Neural progenitor cell (in vitro differentiated cells): ENCODE measurements around the gene CLEC4F. TPM values are rescaled to one million over a fixed set of nuclear protein-coding genes. Genes with fewer than 3 reads are reported as not detected.

ENCODE experiments used
- DNase-seq: peaks from one replicate; pipeline ENCODE4 v3.0.0-alpha.2; 2016; ENCODE audit warnings: low spot score
- H2AFZ ChIP-seq: fragments of 200-600 bp; sonication (generic); replicated peaks from 2 replicates; pipeline ENCODE4 v1.6.1; 2016; ENCODE audit warnings: antibody characterized with exemption
- H3F3A ChIP-seq: fragments of 200-600 bp; sonication (generic); 2 replicates; pipeline ENCODE4 v1.6.1; 2016; ENCODE audit warnings: antibody characterized with exemption, low read depth
- H3K27ac ChIP-seq: fragments of 200-600 bp; sonication (generic); 2 replicates; pipeline ENCODE4 v1.5.1; 2016; ENCODE audit warnings: mild to moderate bottlenecking
- H3K27me3 ChIP-seq: fragments of 200-600 bp; sonication (generic); 2 replicates; pipeline ENCODE4 v1.6.1; 2016; ENCODE audit warnings: mild to moderate bottlenecking, moderate library complexity
- H3K36me3 ChIP-seq: fragments of 200-600 bp; sonication (generic); 2 replicates; pipeline ENCODE4 v1.5.1; 2016
- H3K4me1 ChIP-seq: fragments of 200-600 bp; sonication (generic); 2 replicates; pipeline ENCODE4 v1.6.1; 2016; ENCODE audit warnings: mixed run types
- H3K4me2 ChIP-seq: fragments of 200-600 bp; sonication (generic); 2 replicates; pipeline ENCODE4 v1.6.1; 2016
- H3K4me3 ChIP-seq: fragments of 200-600 bp; sonication (generic); 2 replicates; pipeline ENCODE4 v1.5.1; 2016
- H3K79me2 ChIP-seq: fragments of 200-600 bp; sonication (generic); 2 replicates; pipeline ENCODE4 v1.6.1; 2016; ENCODE audit warnings: low read depth
- H3K9ac ChIP-seq: fragments of 200-600 bp; sonication (generic); 2 replicates; pipeline ENCODE4 v1.6.1; 2016
- H3K9me3 ChIP-seq: fragments of 200-600 bp; sonication (generic); 2 replicates; pipeline ENCODE4 v1.5.1; 2016; ENCODE audit warnings: low read depth
- H4K20me1 ChIP-seq: fragments of 200-600 bp; sonication (generic); 2 replicates; pipeline ENCODE4 v1.6.1; 2016; ENCODE audit warnings: low read depth
- H3K27ac Mint-ChIP-seq: 3 replicates; pipeline ENCODE4 v1.8.0; 2021; ENCODE audit warnings: mixed read lengths
- H3K27me3 Mint-ChIP-seq: 2 replicates; pipeline ENCODE4 v1.8.0; 2022; ENCODE audit warnings: low read depth, mild to moderate bottlenecking, inconsistent platforms, moderate library complexity, mixed read lengths; ENCODE audit not compliant: insufficient read depth
- H3K36me3 Mint-ChIP-seq: 3 replicates; pipeline ENCODE4 v1.8.0; 2021; ENCODE audit warnings: mixed read lengths
- H3K4me1 Mint-ChIP-seq: 3 replicates; pipeline ENCODE4 v1.8.0; 2021; ENCODE audit warnings: mixed read lengths
- H3K4me3 Mint-ChIP-seq: 3 replicates; pipeline ENCODE4 v1.8.0; 2021; ENCODE audit warnings: mild to moderate bottlenecking, moderate library complexity, mixed read lengths
- H3K9me3 Mint-ChIP-seq: 3 replicates; pipeline ENCODE4 v1.8.0; 2020; ENCODE audit warnings: mixed read lengths
- EZH2 ChIP-seq: fragments of 200-600 bp; sonication (generic); IDR thresholded peaks from 2 replicates; pipeline ENCODE4 v1.6.1; 2017; ENCODE audit warnings: antibody characterized with exemption, mild to moderate bottlenecking, moderate library complexity
- EZH2phosphoT487 ChIP-seq: fragments of 200-600 bp; sonication (generic); IDR thresholded peaks from 2 replicates; pipeline ENCODE4 v1.6.1; 2017; ENCODE audit warnings: antibody characterized with exemption
- small RNA-seq: library from RNA; depleted of rRNA; stranded (forward); fragments of <200 nt; gene quantifications from one replicate; pipeline ENCODE3, GENCODE V24; 2015
- total RNA-seq: library from RNA; depleted of rRNA; stranded (reverse); fragments of >200 nt; gene quantifications from 2 replicates; pipeline ENCODE4 v1.2.3, GENCODE V29; 2015; ENCODE audit warnings: low replicate concordance
- TF ChIP-seq, protein P1 (sequence below): fragments of 200-600 bp; sonication (generic); IDR thresholded peaks from 2 replicates; pipeline ENCODE4 v1.5.1; 2017; ENCODE audit warnings: antibody characterized with exemption, mild to moderate bottlenecking

The CLEC4F gene
- total RNA-seq, 1 donor from 2014 or later = not detected

DNA sequence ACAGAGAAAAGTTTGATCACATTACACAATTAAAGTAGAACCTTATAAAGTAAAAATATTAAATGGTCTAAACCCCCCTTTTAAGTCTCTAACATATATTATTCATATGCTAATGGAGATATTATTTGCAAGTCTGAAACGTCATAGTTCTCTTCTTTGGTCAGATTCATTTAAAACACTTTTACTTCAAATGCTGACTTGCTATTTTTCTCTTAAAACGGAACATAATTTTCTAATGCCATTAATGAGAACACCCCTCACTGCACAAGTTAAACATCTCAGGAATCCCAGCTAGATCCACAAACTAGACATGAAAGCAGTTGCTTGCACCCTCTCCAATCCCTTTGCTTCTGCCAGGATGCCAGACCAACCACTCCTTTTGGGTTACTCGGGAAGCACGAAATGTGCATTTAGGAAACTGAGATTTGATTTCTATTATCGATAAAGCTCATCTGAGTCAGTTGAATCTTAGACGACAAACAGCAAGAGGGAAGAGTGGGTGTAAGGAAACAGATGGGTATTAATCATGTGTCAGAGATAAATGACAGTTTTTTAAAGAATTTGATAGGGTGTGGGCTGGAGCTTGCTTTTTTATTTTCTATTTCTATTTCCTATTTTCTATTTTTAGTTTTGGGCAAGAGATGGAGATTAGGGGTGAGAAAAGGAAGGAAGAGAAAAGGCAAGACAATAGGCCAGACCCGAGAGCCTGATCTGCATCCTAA lies 53.9 kb downstream of the CLEC4F start:
- Mint-ChIP-seq H3K4me1 (peaks cover 22% of the 10 kb centered on the region), H3K36me3 (no peaks in the 10 kb centered on the region), H3K27me3 (peaks cover 2% of the 10 kb centered on the region), H3K4me3 (peak overlapping the region; percentile 88), H3K27ac (peak overlapping the region; percentile 29), H3K9me3 (no peaks in the 10 kb centered on the region)
- H3K9ac ChIP-seq = peak overlapping the region; percentile 33
- H3K27ac ChIP-seq = no peak overlapping the region
- no peaks in the 10 kb centered on the region for H3K9me3 ChIP-seq
- no peak for TF ChIP-seq EZH2phosphoT487
- TF ChIP-seq, protein P1, sequence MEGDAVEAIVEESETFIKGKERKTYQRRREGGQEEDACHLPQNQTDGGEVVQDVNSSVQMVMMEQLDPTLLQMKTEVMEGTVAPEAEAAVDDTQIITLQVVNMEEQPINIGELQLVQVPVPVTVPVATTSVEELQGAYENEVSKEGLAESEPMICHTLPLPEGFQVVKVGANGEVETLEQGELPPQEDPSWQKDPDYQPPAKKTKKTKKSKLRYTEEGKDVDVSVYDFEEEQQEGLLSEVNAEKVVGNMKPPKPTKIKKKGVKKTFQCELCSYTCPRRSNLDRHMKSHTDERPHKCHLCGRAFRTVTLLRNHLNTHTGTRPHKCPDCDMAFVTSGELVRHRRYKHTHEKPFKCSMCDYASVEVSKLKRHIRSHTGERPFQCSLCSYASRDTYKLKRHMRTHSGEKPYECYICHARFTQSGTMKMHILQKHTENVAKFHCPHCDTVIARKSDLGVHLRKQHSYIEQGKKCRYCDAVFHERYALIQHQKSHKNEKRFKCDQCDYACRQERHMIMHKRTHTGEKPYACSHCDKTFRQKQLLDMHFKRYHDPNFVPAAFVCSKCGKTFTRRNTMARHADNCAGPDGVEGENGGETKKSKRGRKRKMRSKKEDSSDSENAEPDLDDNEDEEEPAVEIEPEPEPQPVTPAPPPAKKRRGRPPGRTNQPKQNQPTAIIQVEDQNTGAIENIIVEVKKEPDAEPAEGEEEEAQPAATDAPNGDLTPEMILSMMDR = no peak
- TF ChIP-seq EZH2 = no peak
- peaks cover 29% of the 10 kb centered on the region for H3F3A ChIP-seq
- DNase-seq = no peak
- peak overlapping the region; percentile 96 for H3K4me2 ChIP-seq
- peak overlapping the region; percentile 78 for H2AFZ ChIP-seq
- peaks cover 10% of the 10 kb centered on the region for H3K4me1 ChIP-seq
- H3K36me3 ChIP-seq = no peaks in the 10 kb centered on the region
- H3K79me2 ChIP-seq = peaks cover 56% of the 10 kb centered on the region
- H3K27me3 ChIP-seq = no peaks in the 10 kb centered on the region
- H3K4me3 ChIP-seq = peak overlapping the region; percentile 100
- H4K20me1 ChIP-seq = peaks cover 5% of the 10 kb centered on the region

DNA sequence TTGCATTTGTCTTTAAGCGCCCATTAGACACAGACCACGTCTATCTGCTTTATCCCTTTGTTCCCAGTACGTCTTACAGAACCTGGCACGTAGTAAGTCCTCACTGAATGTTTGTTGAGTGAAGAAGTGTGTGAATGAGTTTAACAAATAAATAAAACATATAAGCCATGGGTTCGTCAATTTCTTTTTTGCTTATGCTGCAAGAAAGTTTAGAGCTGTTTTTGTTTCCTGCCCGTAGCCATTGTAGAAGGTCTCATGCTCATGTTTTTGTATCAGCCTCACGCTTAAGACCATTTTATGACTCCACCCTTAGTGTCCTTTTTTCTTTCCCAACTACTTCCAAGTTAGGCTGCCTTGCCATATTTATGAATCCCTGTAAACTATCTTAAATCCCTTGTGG lies 54.9 kb downstream of the CLEC4F start:
- peaks cover 5% of the 10 kb centered on the region for H4K20me1 ChIP-seq
- H3K9me3 ChIP-seq = no peaks in the 10 kb centered on the region
- no peaks in the 10 kb centered on the region for H3K36me3 ChIP-seq
- no peak overlapping the region for H2AFZ ChIP-seq
- TF ChIP-seq, protein P1 = no peak
- no peak for TF ChIP-seq EZH2
- TF ChIP-seq EZH2phosphoT487 = no peak
- peaks cover 66% of the 10 kb centered on the region for H3K79me2 ChIP-seq
- Mint-ChIP-seq H3K36me3 (no peaks in the 10 kb centered on the region), H3K4me1 (peaks cover 22% of the 10 kb centered on the region), H3K27me3 (peaks cover 2% of the 10 kb centered on the region), H3K27ac (no peak overlapping the region), H3K4me3 (no peak overlapping the region), H3K9me3 (no peaks in the 10 kb centered on the region)
- H3K4me2 ChIP-seq = no peak overlapping the region
- H3F3A ChIP-seq = peaks cover 29% of the 10 kb centered on the region
- H3K27ac ChIP-seq = no peak overlapping the region
- H3K4me3 ChIP-seq = no peak overlapping the region
- no peaks in the 10 kb centered on the region for H3K27me3 ChIP-seq
- no peak for DNase-seq
- peaks cover 10% of the 10 kb centered on the region for H3K4me1 ChIP-seq
- H3K9ac ChIP-seq = no peak overlapping the region

DNA sequence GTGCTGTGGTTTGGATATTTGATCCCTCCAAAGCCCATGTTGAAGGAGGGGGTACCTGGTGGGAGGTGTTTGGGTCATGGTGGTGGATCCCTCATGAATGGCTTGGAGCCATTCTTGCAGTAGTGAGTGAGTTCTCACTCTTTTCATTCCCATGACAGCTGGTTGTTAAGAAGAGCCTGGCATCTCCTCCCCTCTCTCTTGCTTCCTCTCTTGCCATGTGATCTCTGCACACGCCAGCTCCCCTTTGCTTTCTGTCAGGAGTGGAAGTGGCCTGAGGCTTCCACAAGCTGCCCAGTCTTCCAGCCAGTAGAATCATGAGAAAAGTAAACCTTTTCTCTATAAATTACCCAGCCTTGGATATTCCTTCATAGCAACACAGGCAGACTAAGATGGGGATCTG lies 61.0 kb downstream of the CLEC4F start:
- Mint-ChIP-seq H3K4me1 (peaks cover 8% of the 10 kb centered on the region), H3K27me3 (peaks cover 2% of the 10 kb centered on the region)
- TF ChIP-seq, protein P1 = no peak
- TF ChIP-seq EZH2 (no peak), EZH2phosphoT487 (no peak)

More for the DNA sequence above, 61.0 kb downstream of the CLEC4F start:
- H3K4me1 ChIP-seq = peaks cover 8% of the 10 kb centered on the region
- no peak overlapping the region for H2AFZ ChIP-seq
- H3K9me3 ChIP-seq = no peaks in the 10 kb centered on the region
- H3K4me3 Mint-ChIP-seq = no peak overlapping the region
- H3K36me3 ChIP-seq = no peaks in the 10 kb centered on the region
- H3K9me3 Mint-ChIP-seq = peaks cover 3% of the 10 kb centered on the region
- H3K27ac ChIP-seq = no peak overlapping the region
- DNase-seq = no peak
- H3K4me3 ChIP-seq = no peak overlapping the region
- H4K20me1 ChIP-seq = peaks cover 21% of the 10 kb centered on the region
- no peak overlapping the region for H3K27ac Mint-ChIP-seq
- H3K4me2 ChIP-seq = no peak overlapping the region
- H3F3A ChIP-seq = peaks cover 2% of the 10 kb centered on the region
- peaks cover 98% of the 10 kb centered on the region for H3K79me2 ChIP-seq
- H3K9ac ChIP-seq = no peak overlapping the region
- H3K27me3 ChIP-seq = no peaks in the 10 kb centered on the region
- peaks cover 10% of the 10 kb centered on the region for H3K36me3 Mint-ChIP-seq

Small RNA genes within 50 kb of the gene (small RNA-seq; reads per million reads assigned to genes)
- not detected for gene HMGN2P21

Other genes with a start within 250 kb of the CLEC4F start
- 45.3 and 63.3 TPM in 2 replicates for gene ADD2, start 52.4 kb downstream of the CLEC4F start, total RNA-seq
- gene FIGLA, start 30.0 kb downstream of the CLEC4F start, total RNA-seq = not detected in 2 replicates
- gene CD207, start 15.2 kb upstream of the CLEC4F start, total RNA-seq = not detected in 2 replicates
- 0.62 and 2.1 TPM in 2 replicates for gene VAX2, start 80.0 kb upstream of the CLEC4F start, total RNA-seq
- gene ATP6V1B1, start 115.3 kb upstream of the CLEC4F start, total RNA-seq = 0.99 and 1.1 TPM in 2 replicates
- gene ANKRD53, start 158.0 kb upstream of the CLEC4F start, total RNA-seq = 0.06 TPM in 1 of 2 replicates, not detected in the other
- 9.4 and 27.7 TPM in 2 replicates for gene TEX261, start 174.3 kb upstream of the CLEC4F start, total RNA-seq
- 18.4 and 43.5 TPM in 2 replicates for gene NAGK, start 248.0 kb upstream of the CLEC4F start, total RNA-seq